SK-N-MC (cell line): ENCODE data around the gene CLASP1.

Experiments
- EZH2 ChIP-seq: fragments of 200-600 bp; sonication (generic); IDR thresholded peaks from one replicate; pipeline ENCODE4 v1.6.1; 2017; ENCODE audit warnings: antibody characterized with exemption
- FOXP2 ChIP-seq: optimal IDR thresholded peaks from 2 replicates; pipeline ENCODE3; 2011; ENCODE audit warnings: mild to moderate bottlenecking, moderate library complexity; ENCODE audit not compliant: insufficient read depth; ENCODE audit errors: extremely low read length, control extremely low read depth
- POLR2AphosphoS5 ChIP-seq: IDR thresholded peaks from 2 replicates; pipeline ENCODE4 v1.6.1; 2012; ENCODE audit warnings: mild to moderate bottlenecking, low read depth, low read length, borderline replicate concordance

DNA sequence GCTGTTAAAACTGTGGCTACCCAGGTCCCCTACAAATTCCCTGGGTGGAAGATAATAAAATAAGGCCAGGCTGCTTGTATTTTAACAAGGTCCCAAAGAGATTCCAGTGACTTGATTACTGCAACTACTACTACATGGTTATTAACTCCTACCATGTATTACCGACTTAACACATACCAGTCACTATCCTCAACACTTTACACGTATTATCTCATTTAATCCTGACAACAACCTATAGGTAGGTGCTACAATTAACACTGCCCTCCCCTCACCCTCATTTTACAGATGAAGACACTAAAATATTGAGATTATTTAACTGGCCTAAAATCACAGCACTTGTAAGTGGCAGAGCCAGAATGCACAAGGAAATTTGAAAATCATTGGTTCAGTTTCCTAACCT, 5.4 kb downstream of the CLASP1 start:
- TF ChIP-seq EZH2 (no peak), POLR2AphosphoS5 (no peak), FOXP2 (no peak)
